HL-60/S4 treated with retinoic acid at 250 ng/mL for 4 days and 3 days (cell line): ENCODE data around the gene CIAO2B.
"Not testable (repeated sequence)": the region's sequence is repeated elsewhere in the genome, so short reads cannot be mapped to it uniquely, and the experiment has no call there.

ENCODE experiments used
- in situ Hi-C: fragments of 300-500 bp; cut with MboI; formaldehyde crosslinking; loops from 2 replicates; pipeline ENCODE4 v1.7.0; 2022; ENCODE audit warnings: low sequenced_read_pairs

The CIAO2B gene

GRCh38 chr16:66942981-66943380 lies 8.8 kb upstream of the CIAO2B start:
- in situ Hi-C loops: no loop called here

GRCh38 chr16:66940236-66940635 lies 6.0 kb upstream of the CIAO2B start:
- in situ Hi-C loops: no loop called here

- in situ Hi-C loops: no loop called here
Observed at GRCh38 chr16:66939366-66939765, 5.2 kb upstream of the CIAO2B start.

DNA sequence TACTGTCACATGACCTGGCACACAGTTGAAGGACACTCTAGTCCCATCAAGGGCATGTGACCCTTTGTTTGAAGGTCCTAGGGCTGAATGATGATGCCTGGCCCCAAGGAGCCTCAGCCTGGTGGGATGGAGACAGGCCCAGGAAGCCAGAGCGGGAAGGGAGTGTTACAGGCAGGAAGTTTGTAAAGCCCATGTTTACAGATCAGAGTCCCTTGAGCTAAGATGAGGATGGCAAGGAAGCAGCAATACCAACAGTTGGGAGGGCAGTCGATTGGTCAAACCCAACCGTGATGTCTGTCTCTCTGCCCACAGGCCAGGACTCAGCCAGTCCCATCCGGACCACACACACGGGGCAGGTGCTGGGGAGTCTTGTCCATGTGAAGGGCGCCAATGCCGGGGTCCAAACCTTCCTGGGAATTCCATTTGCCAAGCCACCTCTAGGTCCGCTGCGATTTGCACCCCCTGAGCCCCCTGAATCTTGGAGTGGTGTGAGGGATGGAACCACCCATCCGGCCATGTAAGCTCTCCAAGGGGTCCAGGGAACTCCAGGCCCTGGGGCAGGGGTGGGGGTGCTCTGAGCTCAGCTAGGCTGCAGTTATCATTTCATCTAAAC lies 3.6 kb upstream of the CIAO2B start:
- in situ Hi-C loops: no loop called here

DNA sequence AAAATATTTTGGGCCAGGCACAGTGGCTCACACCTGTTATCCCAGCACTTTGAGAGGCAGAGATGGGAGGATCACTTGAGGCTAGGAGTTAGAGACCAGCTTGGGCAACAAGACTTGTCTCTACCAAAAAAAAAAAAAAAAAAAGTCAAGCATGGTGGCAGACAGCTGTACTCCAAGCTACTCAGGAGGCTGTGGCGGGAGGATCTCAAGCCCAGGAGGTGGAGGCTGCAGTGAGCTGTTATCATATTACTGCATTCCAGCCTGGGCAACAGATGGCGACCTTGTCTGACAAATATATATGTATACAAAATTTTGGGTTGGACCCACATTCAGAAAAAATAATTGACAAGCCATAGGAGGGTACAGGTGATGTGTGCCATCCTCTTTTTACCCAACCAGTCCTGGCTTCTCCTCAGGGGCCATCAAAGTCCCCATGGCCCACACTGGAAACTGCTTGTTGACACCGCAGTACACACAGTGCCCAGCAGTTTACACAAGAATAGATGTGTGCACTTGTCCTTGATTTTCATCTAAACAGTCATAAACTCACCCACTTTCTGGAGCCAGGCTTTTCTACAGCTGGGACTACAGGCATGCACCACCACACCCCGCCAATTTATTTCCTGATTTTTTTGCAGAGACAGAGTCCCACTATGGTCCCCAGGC lies 2.8 kb upstream of the CIAO2B start:
- in situ Hi-C loops: no loop called here

DNA sequence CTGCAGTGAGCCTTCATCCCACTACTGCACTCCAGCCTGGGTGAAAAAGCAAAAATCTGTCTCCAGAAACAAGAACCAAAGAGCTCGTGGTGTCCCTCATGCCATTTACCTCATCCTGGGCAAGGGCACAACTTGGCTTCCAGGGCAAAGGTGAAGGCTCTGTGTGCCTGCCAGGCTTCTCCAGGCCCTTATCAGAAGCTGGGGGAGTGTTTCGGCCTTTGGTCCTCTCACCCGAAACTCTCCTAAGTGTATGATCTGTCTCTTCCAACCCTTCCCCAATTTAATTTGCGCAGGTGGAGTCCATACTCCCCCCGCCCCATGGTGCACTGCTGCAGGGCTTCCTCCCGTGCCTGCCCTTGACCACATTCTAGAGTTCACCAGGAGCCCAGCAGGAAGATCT lies 2.3 kb upstream of the CIAO2B start:
- in situ Hi-C loops: no loop called here

GRCh38 chr16:66935314-66936011 lies 1.3 kb upstream of the CIAO2B start, which contains the start of gene CES2:
Gene CES2, plus strand, starts transcription at chr16:66935516. Its CDS starts 120 bp downstream, at chr16:66935636.
- in situ Hi-C loops: no loop called here

- in situ Hi-C loops: not testable (repeated sequence)
Observed at GRCh38 chr16:66934839-66935313, 674 bp upstream of the CIAO2B start.

DNA sequence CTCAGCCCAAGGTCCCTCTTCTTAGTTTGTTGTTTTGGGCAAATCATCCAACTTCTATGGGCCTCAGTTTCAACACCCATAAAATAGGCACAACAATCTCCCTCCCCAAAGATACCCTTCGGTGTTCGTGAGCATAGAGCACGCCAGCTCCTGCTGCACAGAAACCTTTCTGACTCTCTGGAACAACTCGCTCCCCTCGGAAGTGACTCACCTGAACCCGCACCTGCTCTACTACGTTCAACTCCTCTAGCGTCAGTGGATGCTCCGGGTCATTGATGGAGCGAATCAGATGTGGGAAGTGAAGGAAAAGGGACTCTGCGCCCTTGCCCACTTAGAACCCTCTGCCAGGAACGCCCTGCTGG lies 445 bp downstream of the CIAO2B start:
- in situ Hi-C loops: no loop called here

GRCh38 chr16:66932076-66932475 lies 2.1 kb downstream of the CIAO2B start:
- in situ Hi-C loops: no loop called here

DNA sequence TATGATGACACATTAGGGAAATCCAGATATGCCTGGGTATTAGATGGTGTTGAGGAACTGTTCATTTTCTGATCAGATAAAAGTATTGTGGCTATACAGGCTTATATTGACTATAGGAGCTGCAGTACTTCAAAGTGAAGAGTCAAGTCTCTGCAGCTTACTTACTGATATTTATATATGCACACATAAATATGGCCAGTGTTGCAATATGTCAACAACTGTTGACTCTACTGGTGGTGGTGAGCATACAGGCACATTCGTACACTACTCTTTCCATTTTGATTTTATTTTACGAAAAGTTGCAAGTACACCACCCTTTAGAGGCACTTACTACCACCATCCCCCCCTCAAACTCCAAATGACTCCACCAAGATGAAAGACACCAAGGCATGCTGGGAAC lies 2.5 kb downstream of the CIAO2B start:
- in situ Hi-C loops: no loop called here

DNA sequence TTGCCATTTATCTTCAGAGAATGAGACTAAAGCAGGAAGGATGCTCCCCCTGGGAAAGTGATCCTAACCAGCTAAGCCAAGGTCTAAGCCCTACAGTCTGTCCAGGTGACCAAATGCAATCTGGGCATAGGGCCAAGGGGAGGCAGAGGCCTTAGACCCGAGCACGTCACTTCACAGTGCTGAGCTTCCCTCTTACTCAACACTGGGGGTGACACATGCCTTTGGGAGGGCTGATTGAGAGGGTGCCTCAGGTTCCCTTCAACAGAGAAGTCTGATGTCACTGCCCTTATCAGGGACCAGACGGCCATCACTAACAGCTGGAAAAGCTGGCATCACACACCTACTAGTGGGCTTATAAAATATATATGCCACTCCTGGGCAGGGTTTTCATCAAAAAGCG lies 4.0 kb downstream of the CIAO2B start:
- in situ Hi-C loops: no loop called here

GRCh38 chr16:66928702-66929388 lies 5.4 kb downstream of the CIAO2B start:
- in situ Hi-C loops: no loop called here

DNA sequence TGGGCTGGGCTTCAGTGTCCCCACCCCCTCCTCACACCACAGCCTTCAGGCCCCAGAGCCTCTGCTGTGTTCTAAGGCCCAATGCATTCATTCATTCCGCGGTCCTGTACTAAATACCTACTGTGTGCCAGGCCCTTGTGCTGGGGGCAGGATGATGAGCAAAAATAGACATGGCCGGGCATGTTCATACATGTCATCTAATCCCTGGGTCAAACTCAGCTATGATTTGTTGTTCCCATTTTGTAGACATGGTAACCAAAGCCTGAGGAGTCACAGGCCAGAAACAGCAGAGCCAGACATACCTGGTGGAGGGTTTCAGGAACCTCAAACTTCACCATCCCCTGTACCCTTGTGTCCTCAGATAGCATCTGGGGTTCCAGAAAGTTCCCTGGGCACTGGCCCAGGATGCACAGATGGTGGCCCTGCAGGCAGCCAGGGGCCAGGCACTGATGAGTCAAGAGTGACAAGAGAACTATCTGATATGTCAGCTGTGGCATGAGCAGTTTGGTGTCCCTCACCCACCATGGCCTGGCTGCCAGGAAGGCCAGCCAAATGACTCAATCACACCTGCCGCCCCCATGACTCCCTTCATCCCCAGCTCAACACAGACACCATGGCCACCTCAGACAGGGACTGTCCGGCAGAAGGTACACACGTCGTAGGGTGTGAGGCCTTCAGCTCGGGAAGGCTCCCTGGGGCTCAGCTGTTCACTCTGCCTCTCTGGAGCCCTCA lies 6.1 kb downstream of the CIAO2B start:
- in situ Hi-C loops: no loop called here

DNA sequence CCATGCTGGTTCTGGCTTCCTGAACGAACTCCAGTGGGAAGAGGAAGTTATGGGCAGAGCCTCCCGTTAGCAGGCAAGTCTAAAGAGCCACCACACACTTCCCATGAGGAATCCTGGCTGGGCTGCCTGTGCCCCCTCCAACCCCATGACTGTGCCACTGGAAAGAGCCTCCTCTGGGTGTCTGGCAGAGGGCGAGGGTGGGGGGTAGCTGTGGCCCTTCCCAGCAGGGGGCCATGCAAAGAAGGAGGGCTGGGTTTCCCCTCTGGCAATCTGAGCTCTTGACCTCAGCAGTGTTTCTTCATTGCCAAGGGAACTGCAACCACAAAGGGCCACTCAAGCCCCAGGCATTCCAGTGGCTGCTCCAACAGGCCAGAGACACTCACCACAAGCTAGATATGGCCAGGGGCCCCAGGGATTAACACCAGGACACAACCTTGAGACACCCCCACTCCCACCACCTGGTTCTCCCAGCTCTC lies 7.2 kb downstream of the CIAO2B start:
- in situ Hi-C loops: no loop called here

- in situ Hi-C loops: no loop called here
Observed at GRCh38 chr16:66926171-66926947, 7.8 kb downstream of the CIAO2B start.

DNA sequence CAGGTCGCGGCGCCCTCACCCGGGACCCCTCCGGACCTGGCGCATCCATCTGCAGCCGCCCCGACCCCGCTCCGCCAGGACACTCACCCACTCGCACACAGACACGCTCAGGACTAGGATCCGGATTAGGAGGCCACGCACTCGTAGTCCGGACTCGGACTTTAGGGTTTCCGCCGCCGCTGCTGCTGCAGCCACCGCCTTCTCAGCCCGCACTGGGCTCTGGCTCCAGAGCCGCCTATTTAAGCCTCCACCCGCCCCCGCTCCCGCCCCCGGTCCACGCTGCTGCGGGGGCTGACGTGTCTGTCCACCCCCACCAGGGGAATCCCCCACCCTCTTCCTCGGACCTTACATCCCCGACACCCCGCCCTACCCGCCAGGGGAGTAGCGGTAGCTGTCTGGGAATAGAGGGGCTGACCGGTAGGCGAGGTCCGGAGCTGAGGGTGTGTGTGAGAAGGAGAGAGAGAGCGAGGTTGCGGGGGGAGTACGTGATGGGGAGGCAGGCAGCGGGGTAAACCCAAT lies 8.8 kb downstream of the CIAO2B start, which contains the start of gene RRAD:
Gene RRAD, minus strand, starts transcription at position 214 of the 519 bp plus-strand sequence. CDS start 356 bp downstream, outside the sequence.
- in situ Hi-C loops: no loop called here

GRCh38 chr16:66924527-66925321 lies 9.5 kb downstream of the CIAO2B start:
- in situ Hi-C loops: no loop called here

GRCh38 chr16:66923866-66924265 lies 10.3 kb downstream of the CIAO2B start:
- in situ Hi-C loops: no loop called here
